Ectodermal cell (in vitro differentiated cells): Measurements from ENCODE around the gene CYTH3.

Experiments
- H3K27ac ChIP-seq: 2 replicates; pipeline ENCODE4 v1.7.0; 2013; ENCODE audit warnings: mild to moderate bottlenecking, low read depth, low read length; ENCODE audit not compliant: insufficient read depth, poor library complexity, severe bottlenecking
- H3K27me3 ChIP-seq: 2 replicates; pipeline ENCODE4 v1.7.0; 2013; ENCODE audit warnings: mild to moderate bottlenecking, low read length; ENCODE audit not compliant: insufficient read depth, control insufficient read depth, poor library complexity, severe bottlenecking
- H3K36me3 ChIP-seq: one replicate; pipeline ENCODE4 v1.7.0; 2013; ENCODE audit warnings: low read length; ENCODE audit not compliant: control insufficient read depth, insufficient read depth
- H3K4me1 ChIP-seq: one replicate; pipeline ENCODE4 v1.7.0; 2013; ENCODE audit warnings: low read length; ENCODE audit not compliant: control insufficient read depth, insufficient read depth
- H3K4me3 ChIP-seq: 2 replicates; pipeline ENCODE4 v1.7.0; 2013; ENCODE audit warnings: low read depth, low read length, control low read depth; ENCODE audit not compliant: insufficient read depth
- H3K9me3 ChIP-seq: 2 replicates; pipeline ENCODE4 v1.7.0; 2013; ENCODE audit warnings: mild to moderate bottlenecking, low read length, moderate library complexity; ENCODE audit not compliant: control insufficient read depth
- WGBS, 2 experiments: methylation state at CpG; one replicate each; pipeline ENCODE4 v1.1.7; 2013; ENCODE audit warnings: missing lambda C conversion rate in 2 of 2; 5-methylcytosine and 5-hydroxymethylcytosine counted together

CYTH3 gene

GRCh38 chr7:6221340-6222319, 50.8 kb downstream of the CYTH3 start:
- Histone ChIP-seq H3K4me3 (no peak overlapping the region), H3K4me1 (no peaks in the 10 kb centered on the region), H3K27ac (no peak overlapping the region), H3K36me3 (no peaks in the 10 kb centered on the region), H3K27me3 (no peaks in the 10 kb centered on the region), H3K9me3 (no peaks in the 10 kb centered on the region)
- 95% methylated on average over 6 to 7 of the region's 9 CpGs for WGBS, 2 experiments

DNA sequence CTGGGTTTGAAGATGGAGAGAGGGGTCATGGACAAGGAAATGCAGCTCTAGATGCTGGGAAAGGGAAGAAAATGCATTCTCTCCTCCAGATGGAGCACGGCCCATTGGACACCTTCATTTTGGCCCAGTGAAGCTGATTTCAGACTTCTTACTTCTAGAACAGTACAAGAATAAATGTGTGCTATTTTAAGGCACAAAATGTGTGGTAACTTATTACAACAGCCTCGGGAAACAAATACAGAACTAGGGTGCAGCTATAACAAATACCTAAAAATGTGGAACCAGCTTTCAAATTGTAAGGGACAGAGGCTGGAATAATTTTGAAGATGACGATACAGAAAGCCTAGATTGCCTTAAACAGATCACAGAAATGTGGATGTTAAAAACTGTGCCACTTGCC, 54.1 kb downstream of the CYTH3 start:
- no peaks in the 10 kb centered on the region for H3K36me3 ChIP-seq
- H3K4me1 ChIP-seq = no peaks in the 10 kb centered on the region
- H3K27ac ChIP-seq = no peak overlapping the region
- H3K9me3 ChIP-seq = no peaks in the 10 kb centered on the region
- H3K27me3 ChIP-seq = no peaks in the 10 kb centered on the region
- no peak overlapping the region for H3K4me3 ChIP-seq
- WGBS, 2 experiments = 92 to 99% methylated on average over 3 of the region's 3 CpGs

- H3K9me3 ChIP-seq = no peaks in the 10 kb centered on the region
- WGBS, 2 experiments = 91 to 93% methylated on average over 3 of the region's 3 CpGs
- no peak overlapping the region for H3K27ac ChIP-seq
- H3K36me3 ChIP-seq = no peaks in the 10 kb centered on the region
- H3K27me3 ChIP-seq = no peaks in the 10 kb centered on the region
- H3K4me1 ChIP-seq = no peaks in the 10 kb centered on the region
- H3K4me3 ChIP-seq = no peak overlapping the region
Measured at GRCh38 chr7:6212008-6212407, 60.4 kb downstream of the CYTH3 start.

DNA sequence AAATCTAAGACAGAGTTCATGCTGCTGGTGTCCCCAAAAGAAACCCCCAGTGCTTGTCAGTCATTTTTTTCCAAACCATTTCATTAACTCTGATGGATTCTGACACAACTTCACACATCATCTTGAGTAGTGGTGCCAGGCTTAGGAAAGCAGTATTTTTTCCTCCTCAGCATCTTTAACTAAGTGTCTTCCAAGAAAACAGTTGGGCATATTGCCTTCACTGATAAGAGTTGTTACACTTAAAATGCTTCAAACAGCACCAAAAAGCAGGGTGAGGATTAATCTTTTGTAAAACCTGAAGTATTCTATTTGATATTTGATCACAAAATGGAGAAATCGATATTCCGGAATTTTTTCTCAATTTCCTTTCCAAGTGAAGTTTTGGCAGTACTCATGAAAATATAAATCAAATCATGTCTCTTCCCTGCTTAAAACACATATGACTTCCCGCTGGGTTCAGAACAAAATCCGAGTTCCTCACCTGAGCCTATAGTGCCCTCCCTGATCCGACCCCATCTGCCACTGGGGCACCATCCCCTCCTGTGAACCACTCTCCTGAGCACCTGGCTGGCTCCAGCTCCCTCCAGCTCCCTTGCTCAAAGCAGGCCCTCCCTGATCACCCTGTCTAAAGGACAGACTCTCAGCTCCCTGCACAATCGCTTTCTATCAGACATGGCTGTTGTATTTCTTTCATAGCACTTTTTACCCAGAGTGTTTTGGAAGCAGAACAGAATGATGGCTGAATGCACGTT, 61.6 kb downstream of the CYTH3 start:
- H3K9me3 ChIP-seq = no peaks in the 10 kb centered on the region
- no peaks in the 10 kb centered on the region for H3K36me3 ChIP-seq
- WGBS, 2 experiments = 82 to 86% methylated on average over 6 to 7 of the region's 7 CpGs
- H3K4me1 ChIP-seq = no peaks in the 10 kb centered on the region
- no peak overlapping the region for H3K27ac ChIP-seq
- no peaks in the 10 kb centered on the region for H3K27me3 ChIP-seq
- no peak overlapping the region for H3K4me3 ChIP-seq

DNA sequence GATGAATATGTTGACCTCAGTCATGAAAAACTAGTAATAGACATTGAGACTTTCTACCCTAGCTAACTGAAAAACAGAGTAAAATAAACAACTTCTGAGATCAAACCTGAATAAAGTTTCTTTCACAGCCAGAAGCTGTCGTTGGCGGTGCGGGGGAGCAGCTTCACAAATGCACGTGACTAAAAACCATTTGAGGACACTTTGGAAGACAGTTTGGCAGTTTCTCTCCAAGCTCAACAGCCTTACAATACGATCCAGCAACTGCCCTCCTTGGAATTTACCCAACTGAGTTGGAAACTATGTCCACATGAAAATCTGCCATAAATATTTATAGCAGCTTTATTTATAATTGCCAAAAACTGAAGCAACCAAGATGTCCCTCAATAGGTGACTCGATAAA, 63.1 kb downstream of the CYTH3 start:
- Histone ChIP-seq H3K27me3 (no peaks in the 10 kb centered on the region), H3K4me3 (no peak overlapping the region), H3K9me3 (no peaks in the 10 kb centered on the region), H3K27ac (no peak overlapping the region), H3K36me3 (no peaks in the 10 kb centered on the region), H3K4me1 (no peaks in the 10 kb centered on the region)
- WGBS, 2 experiments = 88% methylated on average over 6 of the region's 6 CpGs

GRCh38 chr7:6208573-6209328, 63.7 kb downstream of the CYTH3 start:
- Histone ChIP-seq H3K36me3 (no peaks in the 10 kb centered on the region), H3K4me1 (no peaks in the 10 kb centered on the region), H3K9me3 (no peaks in the 10 kb centered on the region), H3K4me3 (no peak overlapping the region), H3K27ac (no peak overlapping the region), H3K27me3 (no peaks in the 10 kb centered on the region)
- WGBS, 2 experiments = 91 to 95% methylated on average over 5 of the region's 5 CpGs

- H3K9me3 ChIP-seq = no peaks in the 10 kb centered on the region
- H3K27ac ChIP-seq = no peak overlapping the region
- 88 to 93% methylated on average over 3 of the region's 3 CpGs for WGBS, 2 experiments
- no peaks in the 10 kb centered on the region for H3K36me3 ChIP-seq
- H3K4me3 ChIP-seq = no peak overlapping the region
- H3K4me1 ChIP-seq = no peaks in the 10 kb centered on the region
- H3K27me3 ChIP-seq = no peaks in the 10 kb centered on the region
Measured at GRCh38 chr7:6205971-6206660, 66.3 kb downstream of the CYTH3 start.

DNA sequence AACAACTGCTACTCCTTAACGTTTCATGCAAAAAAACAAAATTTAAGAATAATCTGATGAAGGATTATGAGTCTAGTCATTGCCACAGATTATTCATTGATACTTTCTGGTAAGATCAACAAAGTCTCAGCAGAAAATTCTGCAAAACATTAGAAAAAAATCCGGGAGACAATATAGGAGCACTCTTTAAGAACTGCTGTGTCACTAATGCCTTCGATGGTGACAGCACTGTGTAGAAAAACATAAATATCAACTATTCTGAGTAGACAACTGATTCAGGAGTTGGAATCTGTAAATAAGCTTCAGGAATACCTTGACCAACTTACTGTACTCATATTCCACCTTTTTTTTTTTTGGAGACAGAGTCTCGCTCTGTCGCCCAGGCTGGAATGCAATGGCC, 69.0 kb downstream of the CYTH3 start:
- no peaks in the 10 kb centered on the region for H3K36me3 ChIP-seq
- 95 to 96% methylated on average over 4 to 5 of the region's 5 CpGs for WGBS, 2 experiments
- H3K4me3 ChIP-seq = no peak overlapping the region
- H3K9me3 ChIP-seq = no peaks in the 10 kb centered on the region
- no peaks in the 10 kb centered on the region for H3K27me3 ChIP-seq
- peaks cover 10% of the 10 kb centered on the region for H3K4me1 ChIP-seq
- H3K27ac ChIP-seq = no peak overlapping the region

DNA sequence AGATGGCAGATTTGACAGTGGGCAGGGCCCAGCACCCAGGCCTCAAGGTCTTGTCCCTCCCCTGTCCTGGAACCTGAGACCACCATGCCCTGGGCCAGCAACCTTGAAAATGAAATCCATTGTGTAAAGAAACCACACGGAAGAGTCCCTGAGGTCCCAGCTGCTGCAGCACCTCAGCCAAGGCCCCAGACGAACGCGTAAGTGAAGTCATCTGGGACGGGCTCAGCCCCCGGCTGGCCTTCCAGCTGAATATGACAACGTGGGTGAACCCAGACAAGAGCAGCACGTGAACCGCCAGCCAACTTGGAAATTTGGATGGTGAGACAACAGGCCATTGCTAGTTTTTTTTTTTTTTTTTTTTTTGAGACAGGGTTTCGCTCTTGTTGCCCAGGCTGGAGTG, 70.3 kb downstream of the CYTH3 start:
- H3K27ac ChIP-seq = no peak overlapping the region
- no peaks in the 10 kb centered on the region for H3K27me3 ChIP-seq
- no peaks in the 10 kb centered on the region for H3K36me3 ChIP-seq
- WGBS, 2 experiments = 94 to 95% methylated on average over 10 of the region's 10 CpGs
- peaks cover 10% of the 10 kb centered on the region for H3K4me1 ChIP-seq
- H3K9me3 ChIP-seq = no peaks in the 10 kb centered on the region
- H3K4me3 ChIP-seq = no peak overlapping the region
